UCSD-AML1 (cell line): ENCODE results near the gene SVBP.

ENCODE experiments used
- DNase-seq: peaks from one replicate; lab custom pipeline; 2025; ENCODE audit not compliant: unreplicated experiment; lab: John Stamatoyannopoulos, UW

Gene SVBP

GRCh38 chr1:42806593-42806992 lies 10.6 kb downstream of the SVBP start:
- no peak for DNase-seq

- DNase-seq, result no peak
These were observed 11.0 kb downstream of the SVBP start for GRCh38 chr1:42806171-42806570.

DNA sequence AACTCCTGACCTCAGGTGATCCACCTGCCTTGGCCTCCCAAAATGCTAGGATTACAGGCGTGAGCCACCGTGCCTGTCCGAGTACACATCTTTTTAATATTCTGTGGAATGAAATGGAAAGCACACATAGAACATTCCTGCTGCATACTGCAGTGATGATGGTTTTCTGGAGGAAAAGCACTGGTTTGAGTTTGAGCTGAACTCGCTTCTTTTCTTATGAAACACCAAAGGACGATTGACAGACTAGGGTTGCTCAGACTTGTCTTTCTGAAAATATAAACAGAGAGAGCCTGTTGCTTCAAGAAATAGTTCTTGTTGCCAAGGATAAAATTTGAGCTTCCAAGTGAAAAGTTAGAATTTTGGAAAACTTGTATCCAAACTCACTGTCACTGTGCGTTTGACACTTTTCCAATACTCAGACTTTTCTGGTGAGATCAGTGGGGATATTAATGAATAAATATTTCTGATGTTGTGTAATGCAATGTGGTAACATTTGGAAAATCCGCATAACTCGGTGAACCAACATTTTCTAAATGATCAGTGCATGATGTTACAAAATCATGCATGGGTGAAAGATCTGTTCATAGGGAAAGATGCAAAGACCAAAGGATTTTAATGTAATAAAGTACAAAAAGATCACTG lies 15.2 kb downstream of the SVBP start:
- no peak for DNase-seq

- no peak for DNase-seq
These were observed 19.2 kb downstream of the SVBP start for GRCh38 chr1:42797979-42798378.

DNA sequence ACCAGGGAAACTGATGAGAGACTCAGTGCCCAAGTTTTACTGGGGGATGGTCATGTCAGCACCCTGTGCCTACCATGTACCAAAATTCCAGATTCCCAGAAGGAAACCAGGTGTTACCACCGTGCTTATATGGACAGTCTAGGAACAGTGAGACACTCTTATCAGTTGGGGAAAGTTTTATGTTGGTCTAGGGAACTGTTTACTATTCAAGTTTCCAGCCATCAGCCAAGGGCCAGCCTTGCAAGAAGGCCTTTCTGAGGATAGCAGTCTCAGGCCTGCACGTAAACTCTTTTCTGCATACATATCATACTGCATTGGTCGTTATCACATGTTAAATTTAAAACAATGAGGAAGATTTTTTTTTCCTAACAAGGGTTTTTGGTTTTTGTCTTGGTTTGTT lies 19.8 kb downstream of the SVBP start:
- DNase-seq, result no peak

- no peak for DNase-seq
These were observed 23.4 kb downstream of the SVBP start for GRCh38 chr1:42793824-42794223.

GRCh38 chr1:42788021-42788420 lies 29.2 kb downstream of the SVBP start:
- no peak for DNase-seq

DNA sequence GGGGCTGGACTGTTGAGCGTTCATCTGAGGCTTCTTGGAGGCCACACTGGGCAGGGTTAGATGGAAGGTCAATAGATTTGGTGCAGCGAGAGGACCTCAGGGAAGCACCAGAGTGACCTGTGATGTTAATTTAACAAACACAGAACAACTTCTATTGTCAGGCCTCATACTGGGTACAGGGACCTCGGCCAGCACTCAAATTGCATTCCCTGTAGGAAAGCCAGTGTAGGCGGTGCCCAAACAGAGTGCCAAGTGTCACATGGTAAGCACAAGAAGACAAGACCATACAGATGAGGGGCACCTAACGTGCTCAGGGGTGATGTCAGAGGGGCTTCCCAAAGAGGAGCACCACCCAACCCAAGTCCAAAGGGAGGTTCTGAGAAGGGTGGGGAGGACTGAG lies 31.1 kb downstream of the SVBP start:
- DNase-seq, result no peak

GRCh38 chr1:42784946-42785693 lies 32.1 kb downstream of the SVBP start, which contains the start of gene TMEM269:
TMEM269 (plus strand) TSS chr1:42784991; CDS start chr1:42789894, 4,903 bp downstream.
- peak; percentile 60 for DNase-seq

GRCh38 chr1:42784547-42784945 lies 32.7 kb downstream of the SVBP start:
- DNase-seq, result no peak

DNA sequence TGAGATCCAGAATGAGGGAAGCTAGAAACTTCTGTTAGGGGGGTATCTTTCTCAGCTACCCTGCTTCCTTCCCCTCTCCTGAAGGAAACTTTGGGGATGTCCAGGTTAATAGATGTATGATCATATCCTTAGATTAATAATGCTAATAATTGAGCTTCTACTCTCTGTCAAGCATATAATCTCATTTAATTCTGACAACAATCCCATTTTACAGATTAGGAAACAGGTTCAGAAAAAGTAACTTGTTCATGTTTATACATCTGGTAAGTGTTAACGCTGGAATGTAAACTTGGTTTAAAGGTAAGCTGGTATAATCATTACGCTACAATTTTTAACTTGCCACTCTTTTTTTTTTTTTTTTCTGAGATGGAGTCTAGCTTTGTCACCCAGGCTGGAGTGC lies 34.1 kb downstream of the SVBP start:
- DNase-seq, result no peak

DNA sequence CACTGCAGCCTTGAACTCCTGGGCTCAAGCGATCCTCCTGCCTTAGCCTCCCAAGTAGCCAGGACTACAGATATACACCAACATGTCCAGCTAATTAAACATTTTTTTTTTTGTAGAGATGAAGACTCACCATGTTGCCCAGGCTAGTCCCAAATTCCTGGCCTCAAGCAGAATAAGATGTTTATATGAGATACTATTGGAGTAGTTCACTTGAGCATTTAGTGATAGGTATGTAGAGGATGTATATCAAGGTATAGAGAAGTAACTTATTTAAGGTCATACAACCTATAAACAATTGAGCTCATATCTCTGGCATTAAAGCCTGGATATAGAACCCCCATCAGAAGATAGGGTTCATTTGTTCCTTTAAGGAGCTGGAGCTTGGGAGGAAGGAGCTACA lies 37.0 kb downstream of the SVBP start:
- no peak for DNase-seq

- DNase-seq, result no peak
These were observed 37.5 kb downstream of the SVBP start for GRCh38 chr1:42779725-42780124.

DNA sequence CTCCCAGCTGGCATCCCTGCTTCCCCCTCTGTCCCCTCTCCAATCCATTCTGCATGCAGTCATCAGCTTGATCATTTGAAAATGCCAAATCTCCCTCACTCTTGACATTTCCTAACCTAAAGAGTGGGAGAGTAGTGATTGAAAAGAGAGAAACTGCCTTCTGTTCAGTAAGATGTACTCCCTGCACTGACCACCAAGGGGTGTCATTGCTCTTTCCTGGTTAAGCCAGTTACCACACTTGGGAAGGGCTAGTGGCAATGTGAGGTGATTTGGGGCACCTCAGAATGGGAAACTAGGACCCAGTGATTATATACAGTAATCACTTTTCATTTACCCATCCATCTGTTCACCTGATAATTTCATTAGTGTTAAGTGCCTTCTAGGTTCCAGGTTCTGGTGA lies 39.3 kb downstream of the SVBP start:
- DNase-seq, result no peak

DNA sequence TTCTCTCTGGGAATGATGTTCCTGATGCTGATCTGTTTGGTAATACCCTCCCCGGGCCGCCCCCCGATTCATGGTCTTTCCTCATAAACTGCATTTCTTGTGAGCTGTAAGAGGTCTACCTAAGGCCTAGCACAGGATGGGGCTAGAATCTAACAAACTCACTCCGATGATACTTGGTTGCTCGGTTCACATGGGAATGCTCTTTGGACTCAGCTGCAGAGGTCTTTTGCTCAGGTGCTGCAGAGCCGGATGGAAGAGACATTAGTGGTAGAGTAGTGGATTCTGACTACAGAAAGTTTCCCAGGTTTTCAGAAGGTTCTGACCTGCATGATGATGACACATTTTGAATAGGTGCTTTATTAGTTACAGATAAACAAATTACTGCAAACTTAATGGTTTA lies 40.7 kb downstream of the SVBP start:
- no peak for DNase-seq

- no peak for DNase-seq
These were observed 42.2 kb downstream of the SVBP start for GRCh38 chr1:42774928-42775526.

- DNase-seq, result no peak
These were observed 43.8 kb downstream of the SVBP start for GRCh38 chr1:42773420-42773819.

- no peak for DNase-seq
These were observed 47.4 kb downstream of the SVBP start for GRCh38 chr1:42769811-42770210.

- DNase-seq, result no peak
These were observed 49.0 kb downstream of the SVBP start for GRCh38 chr1:42768172-42768571.

DNA sequence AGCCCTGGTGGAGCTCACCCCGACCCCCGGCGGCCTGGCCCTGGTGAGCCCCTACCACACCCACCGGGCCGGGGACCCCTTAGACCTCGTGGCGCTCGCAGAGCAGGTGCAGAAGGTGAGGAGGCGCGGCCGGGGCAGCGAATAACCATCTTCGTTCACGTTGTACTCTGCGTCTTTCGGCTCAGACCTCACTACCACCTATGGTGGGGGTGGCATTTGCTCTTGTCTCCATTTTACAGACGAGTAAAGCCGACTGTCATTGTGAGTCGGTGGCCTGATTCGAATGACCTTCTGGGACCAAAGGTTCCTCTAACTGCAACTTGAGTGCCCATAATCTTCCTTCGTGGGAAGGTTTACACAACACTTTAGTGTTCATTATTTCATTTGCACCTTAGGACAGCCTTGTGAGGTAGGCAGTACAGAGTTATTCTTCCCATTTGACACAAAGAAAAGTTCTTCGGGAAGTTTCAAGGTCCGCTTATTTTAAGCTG lies 49.6 kb downstream of the SVBP start:
- no peak for DNase-seq

DNA sequence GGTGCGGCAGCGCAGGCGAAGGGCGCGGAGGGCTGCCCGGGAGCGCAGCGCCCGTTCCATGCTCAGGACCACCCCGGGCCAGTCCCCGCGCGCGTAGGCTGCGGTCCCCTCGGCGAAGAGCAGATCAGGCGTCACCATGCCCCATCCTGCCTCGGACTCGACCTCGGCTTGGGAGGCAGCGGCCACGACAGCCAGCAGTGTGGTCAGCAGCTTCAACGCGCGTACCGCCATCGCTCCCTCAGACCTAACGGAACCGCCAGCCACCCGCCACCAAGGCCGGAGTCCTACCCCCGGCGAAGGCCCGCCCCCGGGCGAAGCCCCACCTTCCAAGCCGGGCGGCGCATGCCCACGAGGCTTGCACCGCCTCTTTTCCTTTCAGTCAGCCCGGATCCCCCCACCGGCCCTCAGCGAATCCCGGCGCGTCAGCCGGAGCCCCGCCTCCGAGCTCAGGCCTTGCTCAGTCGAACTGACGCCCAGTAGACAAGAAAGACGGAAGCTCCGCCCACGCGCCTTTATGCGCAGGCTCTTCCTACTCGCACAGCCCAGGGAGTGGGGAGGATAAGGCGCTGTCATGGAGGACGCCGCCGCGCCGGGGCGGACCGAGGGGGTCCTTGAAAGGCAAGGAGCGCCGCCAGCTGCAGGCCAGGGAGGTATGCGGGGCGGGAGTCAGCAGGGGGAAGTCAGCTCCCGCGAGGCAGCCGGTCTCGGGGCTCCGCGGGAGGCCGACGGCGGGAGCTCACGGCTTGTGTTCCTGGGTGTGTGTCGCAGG lies 50.3 kb downstream of the SVBP start, which contains the start of the genes C1orf50 and P3H1:
Gene C1orf50, plus strand, starts transcription at position 509 of the 769 bp plus-strand sequence. Its CDS starts 63 bp downstream, at position 572.
Gene P3H1, minus strand, starts transcription at position 288 of the 769 bp plus-strand sequence. Its CDS starts 57 bp downstream, at position 231.
- DNase-seq, result peak; percentile 100
